GM11168 (cell line): ENCODE results near the gene CEP41.
"Not testable (repeated sequence)": the region's sequence is repeated elsewhere in the genome, so short reads cannot be mapped to it uniquely, and the experiment has no call there.

Experiments used
- in situ Hi-C: fragments of 300-500 bp; cut with MboI; formaldehyde crosslinking; loops from one replicate; pipeline ENCODE4 v1.12.0; 2022; ENCODE audit warnings: low sequenced_read_pairs; ENCODE audit not compliant: unreplicated experiment

Gene CEP41

DNA sequence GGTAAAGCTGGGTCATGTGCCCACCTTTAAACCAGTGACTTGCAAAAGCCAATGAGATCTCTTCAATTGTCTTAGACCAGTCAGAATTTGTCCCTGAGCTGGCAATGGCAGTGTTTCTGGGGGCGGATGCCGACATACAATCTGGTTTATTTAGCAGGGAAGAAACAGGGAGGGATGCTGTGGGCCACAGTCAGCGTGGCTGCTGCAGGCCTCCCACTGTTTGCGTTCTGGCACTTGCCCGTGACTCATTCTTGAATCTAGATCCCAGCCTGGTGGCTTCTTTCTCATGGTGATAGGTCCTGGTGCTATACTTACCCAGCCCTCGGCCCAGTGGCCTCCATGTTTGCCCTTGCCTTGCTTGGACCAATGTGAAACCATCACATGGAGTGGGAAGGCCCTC is 63.6 kb downstream of the CEP41 start:
- in situ Hi-C loops = no loop called here

DNA sequence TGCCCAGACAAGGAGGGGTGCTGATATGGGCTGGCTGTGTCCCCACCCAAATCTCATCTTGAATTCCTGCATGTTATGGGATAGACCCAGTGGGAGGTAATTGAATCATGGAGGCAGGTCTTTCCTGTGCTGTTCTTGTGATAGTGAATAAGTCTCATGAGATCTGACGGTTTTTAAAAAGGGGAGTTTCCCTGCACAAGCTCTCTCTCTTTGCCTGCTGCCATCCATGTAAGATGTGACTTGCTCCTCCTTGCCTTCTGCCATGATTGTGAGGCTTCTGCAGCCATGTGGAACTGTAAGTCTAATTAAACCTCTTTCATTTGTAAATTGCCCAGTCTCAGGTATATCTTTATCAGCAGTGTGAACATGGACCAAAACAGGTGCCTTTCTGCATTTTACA is 64.4 kb downstream of the CEP41 start:
- in situ Hi-C loops = not testable (repeated sequence)

DNA sequence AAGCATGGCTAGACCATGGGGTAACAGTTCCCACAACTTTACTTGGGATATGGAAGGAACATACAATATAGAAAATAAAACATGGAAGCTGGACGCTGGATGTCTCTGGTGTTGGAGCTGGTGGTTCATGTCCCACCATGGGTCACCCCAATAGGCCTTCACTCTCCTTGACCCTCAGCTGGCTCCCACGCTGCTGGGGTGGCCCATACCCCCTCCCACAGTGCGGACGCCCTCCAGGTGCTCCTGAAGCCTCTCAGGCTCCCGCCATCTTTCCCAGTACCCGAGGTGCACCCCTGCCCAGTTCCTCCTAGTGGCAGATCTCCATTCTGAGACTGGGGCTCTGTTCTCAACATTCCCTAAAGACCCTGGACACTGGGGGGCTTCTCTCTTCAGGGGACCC is 66.3 kb downstream of the CEP41 start:
- in situ Hi-C loops = no loop called here

DNA sequence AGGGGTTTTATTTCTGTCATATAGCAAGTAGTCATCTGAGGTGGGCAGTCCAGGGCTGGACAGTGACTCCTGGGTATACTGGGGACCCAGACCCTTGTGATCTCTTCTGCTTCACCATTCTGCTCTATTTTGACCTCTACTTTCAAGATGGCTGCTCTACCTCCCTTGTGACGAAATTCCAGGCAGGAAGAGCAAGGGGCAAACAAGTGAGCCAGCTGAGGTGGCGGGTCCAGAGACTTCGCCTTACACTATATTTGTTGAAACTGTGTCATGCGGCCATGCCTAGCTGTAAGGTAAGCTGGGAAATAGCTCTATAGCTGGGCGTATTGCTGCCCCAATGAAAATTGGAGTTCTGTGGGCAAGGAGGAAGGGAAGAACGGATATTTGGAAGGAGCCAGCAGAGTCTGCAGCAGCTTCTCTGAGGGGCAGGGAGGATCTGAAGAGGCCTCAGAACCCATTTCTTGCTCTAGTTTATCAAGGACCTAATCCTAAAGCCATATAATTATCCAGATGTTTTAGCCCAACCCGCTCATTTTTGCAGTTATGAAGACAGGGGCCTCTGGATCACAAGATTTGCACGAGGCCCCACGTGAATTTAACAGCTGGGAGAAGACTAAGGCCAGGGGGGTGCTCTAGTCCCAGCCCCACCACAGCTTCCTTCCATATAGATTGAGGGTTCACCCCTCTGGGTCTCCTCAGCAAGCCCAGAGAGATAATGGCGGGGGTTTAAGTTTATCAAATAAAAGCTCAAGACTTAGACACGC is 68.2 kb downstream of the CEP41 start:
- in situ Hi-C loops = no loop called here

DNA sequence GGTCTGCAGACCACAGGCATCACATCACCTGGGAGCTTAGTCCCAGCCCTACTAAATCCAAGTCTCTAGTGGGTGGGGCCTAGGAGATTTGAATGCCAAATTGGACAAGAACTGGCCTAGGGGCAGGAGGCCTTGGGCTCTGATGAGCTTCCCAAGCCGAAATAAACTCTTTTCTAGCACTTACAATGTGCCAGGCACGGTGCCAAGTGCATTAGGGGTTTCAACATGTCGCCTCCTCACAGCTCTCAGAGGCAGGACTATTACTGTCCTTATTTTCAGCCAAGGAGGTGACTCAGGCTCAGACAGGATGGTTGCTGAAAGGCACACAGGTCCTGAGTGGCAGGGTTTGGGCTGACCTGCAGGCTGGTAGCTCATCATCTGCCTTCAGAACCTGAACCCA is 69.8 kb downstream of the CEP41 start:
- in situ Hi-C loops = no loop called here

DNA sequence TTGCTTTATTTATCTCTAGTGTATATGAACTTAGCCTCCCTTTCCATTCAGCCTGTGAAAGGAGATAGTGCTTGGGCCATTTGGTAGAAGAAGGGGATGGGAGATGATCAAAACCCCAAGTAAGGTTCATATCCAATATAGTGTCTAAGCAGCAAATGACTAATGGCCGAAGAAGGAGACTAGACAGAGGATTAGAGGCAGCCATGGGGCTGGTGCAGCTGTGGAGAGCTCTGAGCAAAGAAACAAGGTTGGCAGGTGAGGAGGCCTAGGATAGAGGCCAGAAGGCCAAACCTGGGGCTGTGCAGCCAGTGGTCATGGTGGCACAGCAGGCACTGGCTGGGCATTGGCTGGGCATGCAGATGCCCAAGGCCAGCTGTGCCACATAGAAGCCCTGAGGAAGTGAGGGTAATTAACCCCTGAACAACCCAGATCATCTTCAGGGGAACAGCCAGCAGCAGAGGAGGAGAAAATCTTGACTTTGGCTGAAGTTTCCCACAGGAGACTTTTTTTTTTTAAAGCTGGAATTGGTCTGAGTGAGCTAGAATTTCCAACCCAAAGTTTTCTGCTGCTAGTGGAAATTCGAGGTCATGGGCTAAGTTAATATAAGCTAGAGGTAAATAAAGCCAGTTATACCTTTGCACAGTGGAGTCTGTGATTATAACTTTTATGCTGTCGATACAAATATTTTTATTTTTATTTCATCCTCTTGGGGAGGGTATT is 70.8 kb downstream of the CEP41 start:
- in situ Hi-C loops = no loop called here

DNA sequence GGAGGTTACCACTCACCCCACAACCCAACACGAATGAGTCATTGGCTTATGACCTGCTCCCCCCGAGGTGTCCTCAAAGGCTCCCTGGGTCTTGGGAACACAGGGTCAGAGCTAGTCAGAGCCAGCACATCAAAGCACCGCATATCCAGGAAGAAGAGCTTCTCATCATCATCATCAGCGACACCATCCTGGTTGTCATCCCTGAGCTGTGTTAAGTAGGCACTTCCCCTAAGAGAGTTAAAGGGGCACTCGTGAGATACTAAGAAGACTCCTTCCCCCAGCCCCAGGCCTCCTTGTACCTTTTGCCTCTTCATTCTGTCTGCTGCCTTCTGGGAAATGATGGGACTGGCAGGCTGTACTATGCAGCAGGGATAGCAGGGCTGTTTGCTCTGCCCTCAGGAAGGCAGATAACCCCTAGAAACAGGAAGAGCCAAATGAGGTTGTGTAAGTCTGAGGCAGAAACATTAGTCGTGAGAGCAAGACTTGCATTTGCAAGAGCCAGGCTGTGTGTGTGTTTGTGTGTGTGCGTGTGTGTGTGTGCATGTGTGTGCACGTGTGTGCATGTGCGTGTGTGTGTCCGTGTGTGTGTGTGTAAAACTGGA is 71.6 kb downstream of the CEP41 start:
- in situ Hi-C loops = no loop called here

DNA sequence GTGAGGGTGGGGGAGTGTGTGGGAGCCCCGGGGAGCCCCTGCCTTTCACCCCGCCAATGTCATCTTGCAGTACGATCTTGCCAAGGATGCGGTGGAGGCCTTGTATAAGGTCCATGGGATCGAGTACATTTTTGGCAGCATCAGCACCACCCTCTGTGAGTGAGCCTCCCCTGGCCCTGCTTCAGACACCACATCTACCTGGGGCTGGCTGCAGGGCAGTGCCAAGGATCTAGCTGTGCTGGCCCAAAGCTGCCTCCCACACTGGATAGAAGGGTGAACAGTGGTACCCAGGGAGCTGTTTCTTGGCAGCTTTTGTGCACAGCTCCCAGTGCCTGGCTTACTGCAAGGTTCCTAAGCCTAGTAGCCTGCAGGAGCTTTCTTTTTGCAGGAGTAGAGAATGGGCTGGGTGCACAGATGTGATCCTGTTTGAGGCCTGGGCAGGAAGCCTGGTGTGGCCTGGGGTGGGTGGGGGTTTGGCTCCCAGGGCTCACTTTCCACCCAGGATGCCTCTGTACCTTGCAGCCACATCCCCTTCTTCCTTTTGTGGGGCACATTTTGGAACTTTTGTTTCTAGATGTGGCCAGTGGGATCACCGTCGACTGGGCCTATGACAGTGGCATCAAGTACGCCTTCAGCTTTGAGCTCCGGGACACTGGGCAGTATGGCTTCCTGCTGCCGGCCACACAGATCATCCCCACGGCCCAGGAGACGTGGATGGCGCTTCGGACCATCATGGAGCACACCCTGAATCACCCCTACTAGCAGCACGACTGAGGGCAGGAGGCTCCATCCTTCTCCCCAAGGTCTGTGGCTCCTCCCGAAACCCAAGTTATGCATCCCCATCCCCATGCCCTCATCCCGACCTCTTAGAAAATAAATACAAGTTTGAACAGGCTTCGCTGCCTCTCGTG is 72.7 kb downstream of the CEP41 start:
- in situ Hi-C loops = no loop called here

DNA sequence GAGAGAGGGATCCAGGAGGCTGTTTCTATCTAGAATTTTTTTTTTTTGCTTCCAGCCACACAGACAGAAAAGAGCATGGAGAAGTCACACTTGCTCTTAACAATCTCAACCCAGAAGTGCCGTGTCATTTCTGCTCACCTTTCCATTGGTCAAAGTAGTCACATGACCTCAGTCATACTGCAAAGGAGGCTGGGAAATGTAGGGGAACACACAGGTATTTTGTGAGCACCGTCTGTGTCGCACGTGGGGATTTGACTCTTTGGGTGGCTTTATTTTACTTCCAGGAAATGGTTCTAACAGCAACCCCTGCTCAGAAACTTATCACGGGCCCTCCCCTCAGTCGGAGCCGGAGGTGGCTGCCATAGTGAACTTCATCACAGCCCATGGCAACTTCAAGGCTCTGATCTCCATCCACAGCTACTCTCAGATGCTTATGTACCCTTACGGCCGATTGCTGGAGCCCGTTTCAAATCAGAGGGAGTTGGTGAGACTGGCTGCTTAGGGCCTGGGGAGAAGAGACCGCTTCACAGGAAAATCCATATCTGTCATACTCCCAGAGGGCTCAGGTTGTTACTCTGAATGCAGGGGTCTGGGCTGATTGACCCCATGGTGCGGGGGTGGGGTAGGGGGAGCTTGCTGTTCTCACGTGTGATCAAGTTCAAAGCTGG is 73.6 kb downstream of the CEP41 start:
- in situ Hi-C loops = no loop called here

DNA sequence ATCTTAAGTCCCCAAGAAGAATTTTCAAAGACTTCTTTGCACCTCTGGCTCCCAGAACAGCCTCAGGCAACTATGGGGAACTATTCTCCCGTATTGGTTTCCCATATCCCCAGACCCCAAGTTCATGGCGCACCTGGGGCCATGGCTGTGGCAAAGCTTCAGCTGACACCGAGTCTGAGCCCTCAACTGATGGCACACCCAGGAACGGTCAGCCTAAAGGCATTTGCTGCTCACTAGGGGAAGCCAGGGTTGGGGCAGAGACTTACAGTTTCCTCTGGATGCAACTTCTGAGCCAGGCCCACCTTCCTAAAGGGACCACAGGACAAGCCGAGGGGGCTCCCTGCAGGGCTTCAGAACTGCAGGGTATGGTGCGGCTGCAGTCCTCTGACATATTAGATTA is 74.3 kb downstream of the CEP41 start:
- in situ Hi-C loops = no loop called here

DNA sequence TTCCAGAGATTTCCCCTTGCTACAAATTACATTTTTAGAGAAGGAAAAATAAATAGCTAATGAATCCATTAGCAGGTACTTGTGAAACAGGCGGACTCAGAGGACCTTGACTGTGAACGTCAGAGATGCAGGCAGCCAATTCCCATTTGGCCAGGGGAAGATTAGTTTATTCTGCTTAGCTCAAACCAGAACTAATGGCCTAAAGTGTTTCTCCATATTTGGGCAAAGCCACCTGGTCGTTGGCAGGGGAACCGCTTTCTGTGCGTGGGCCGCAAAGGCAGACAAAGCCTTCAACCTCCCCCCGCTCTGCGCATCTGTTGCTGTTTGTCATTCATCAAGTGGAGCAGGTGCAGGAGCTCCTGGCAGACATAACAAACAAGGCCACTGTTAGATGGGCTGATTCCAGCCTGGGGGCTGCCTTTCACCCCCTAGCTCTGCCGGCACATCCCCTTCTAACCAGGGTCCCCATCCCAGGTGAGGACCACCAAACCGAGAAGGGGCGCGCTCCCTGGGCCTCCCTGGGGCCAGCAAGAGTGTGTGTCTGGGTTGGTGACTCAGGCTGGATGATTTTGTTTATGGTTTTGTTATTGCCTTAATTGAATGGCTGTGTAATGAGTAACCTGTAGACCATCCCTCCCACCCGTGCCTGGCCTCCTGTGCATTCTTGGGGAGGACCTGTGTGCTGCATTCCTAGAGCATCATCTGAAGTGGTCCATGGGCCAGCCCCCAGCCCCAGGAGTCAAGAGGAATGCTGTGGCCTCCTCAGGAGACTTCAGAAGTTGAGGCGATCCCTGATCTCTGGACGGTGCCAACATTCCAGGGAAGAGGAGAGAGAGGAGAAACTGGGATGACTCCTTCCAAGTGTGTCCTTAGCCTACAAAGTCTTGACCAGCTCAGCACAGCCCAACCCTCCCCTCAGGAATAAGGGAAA is 75.0 kb downstream of the CEP41 start:
- in situ Hi-C loops = no loop called here

DNA sequence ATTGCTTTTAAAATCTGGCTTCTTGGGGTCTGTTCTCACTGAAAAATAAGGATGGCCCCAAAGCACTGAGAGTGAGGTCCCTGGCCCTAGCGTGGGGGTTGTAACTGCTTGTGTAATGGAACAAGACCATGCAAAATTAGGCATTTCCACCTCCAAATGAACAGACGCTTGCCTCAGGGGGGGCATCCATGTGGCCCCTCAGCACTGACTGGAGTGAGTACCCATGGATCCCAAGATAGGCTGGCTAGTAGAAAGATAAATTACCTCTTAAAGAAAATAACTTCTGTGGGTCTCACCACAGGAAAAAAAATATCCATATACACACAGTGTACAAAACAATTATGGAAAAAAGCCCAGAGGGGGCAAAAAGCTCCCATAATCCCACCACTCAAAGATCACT is 75.7 kb downstream of the CEP41 start:
- in situ Hi-C loops = no loop called here

DNA sequence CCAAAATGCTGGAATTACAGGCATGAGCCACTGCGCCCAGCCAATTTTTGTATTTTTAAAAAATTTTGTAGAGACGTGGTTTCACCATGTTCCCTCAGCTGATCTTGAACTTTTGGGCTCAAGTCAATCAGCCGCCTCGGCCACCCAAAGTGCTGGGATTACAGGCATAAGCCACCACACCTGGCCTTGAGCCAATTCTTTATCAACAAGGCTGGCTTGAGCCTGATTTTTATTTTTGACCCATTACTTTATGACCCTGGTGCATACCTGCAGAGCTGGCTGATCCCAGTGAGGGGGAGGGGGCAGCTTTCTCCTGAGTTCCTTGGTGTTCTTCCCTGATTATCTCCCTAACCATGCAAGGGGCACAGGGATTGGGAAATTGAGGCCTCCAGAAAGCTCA is 76.4 kb downstream of the CEP41 start:
- in situ Hi-C loops = no loop called here

DNA sequence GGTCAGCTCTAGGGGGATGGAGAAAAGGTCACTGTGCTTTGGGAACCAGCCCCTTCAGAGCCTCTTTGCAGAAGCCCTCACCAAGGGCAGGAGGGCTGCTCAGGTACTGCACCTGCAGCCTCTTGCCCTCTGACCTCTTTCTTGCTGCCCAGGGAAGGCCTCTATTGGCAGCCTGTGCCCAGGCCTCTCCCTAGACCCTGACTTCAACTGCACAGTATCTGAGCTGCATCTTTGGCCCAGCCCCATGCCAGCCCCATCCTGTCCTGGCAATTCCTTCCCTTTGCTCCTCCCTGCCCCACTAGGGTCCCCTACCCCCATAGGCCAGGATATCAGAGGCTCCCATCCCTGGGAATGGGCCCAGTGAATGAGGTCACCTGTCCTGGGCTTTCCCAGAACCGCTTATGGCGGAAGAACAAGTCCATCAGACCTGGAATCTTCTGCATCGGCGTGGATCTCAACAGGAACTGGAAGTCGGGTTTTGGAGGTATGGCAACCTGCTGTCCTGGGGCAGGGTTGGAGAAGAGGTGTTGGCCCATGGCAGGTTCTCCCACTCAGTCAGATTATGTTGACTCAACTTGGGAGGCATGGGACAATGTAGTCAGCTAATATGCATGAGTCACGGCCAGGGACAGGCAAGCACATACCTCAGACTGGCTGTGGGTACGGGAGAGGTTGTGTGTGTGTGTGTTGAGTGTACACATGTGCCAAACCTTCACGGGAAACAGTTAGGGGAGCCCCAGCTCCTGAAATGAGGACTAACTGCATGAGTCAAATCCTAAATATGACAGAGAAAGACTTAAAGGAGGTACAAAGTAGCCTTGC is 77.6 kb downstream of the CEP41 start:
- in situ Hi-C loops = no loop called here

DNA sequence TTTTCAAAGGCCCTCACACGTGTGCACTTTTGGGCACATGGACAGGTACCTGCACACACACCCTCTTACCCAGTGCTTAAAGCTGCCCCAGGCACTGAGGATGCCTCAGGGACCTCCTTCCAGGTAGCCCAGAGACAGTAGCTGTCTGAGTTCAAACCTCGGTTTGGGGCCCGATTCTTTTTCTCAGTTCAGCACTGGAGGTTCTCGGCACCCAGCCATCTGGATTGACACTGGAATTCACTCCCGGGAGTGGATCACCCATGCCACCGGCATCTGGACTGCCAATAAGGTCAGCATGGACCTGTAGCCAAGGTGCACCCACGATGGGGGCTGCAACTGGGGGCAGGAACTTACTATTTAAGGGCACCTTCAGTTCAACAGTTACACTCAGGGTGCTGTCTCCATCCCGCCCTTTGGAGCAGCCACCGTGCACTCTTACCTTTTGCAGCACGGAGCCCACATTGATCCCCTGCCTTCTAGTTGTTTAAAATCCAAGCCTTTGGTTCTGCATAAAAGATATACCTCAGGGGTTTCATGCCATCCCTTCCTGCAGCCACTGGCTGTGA is 78.5 kb downstream of the CEP41 start:
- in situ Hi-C loops = no loop called here

DNA sequence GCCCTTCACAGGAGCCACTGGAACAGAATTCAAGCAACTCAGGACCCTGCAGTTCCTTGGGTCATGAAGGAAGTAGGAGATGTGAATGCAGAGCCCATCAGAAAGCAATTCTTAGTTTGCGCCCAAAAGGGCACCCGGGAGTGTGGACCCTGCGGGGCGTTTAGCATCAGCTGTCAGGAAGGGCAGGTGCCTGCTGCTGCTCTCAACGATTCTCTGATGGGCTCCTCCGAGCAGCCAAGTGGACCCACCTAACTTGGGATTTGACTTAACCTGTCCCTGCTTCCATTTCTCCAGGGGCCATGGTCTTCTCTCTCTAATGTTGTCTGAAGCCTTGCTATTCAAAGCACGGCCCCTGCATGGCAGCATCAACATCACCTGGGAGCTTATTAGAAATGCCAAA is 79.1 kb downstream of the CEP41 start:
- in situ Hi-C loops = no loop called here

DNA sequence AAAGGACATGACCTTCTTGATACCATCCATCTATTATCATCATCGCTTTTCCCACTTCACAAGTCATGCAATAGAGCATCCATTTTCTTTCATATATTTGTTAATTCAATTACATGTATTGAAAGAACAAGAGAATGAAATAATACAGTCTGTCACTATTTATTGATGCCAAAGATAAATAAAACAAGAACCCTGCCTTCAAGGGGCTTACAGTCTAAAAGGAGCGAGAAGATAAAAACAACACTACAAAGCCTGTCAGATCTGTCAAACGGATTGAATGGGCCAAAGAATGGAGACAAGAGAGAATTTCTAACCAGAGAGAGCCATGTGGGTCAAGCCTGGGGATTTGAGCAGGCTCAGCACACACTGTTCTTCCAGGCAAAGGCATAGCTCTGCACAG is 80.3 kb downstream of the CEP41 start:
- in situ Hi-C loops = no loop called here
